ENCODE results near the gene LYPD1. TPM values are rescaled to one million over a fixed set of nuclear protein-coding genes. Genes with fewer than 3 reads are reported as not detected.

LYPD1 gene
- total RNA-seq, 1 donor from 2014 or later, result 0.64 TPM

GRCh38 chr2:132638313-132639040 lies 31.5 kb downstream of the LYPD1 start:
- DNase-seq (ENCODE audit: low read depth), result no peak

- DNase-seq (ENCODE audit: low read depth), result peak; percentile 23
Measured at GRCh38 chr2:132636346-132636745, 33.7 kb downstream of the LYPD1 start.

- DNase-seq (ENCODE audit: low read depth), result no peak
Measured at GRCh38 chr2:132633635-132634034, 36.4 kb downstream of the LYPD1 start.

- peak; percentile 30 for DNase-seq (ENCODE audit: low read depth)
Measured at GRCh38 chr2:132632000-132632649, 37.9 kb downstream of the LYPD1 start.

- no peak for DNase-seq (ENCODE audit: low read depth)
Measured at GRCh38 chr2:132627536-132627935, 42.5 kb downstream of the LYPD1 start.

- DNase-seq (ENCODE audit: low read depth), result peak; percentile 70
Measured at GRCh38 chr2:132623096-132623839, 46.7 kb downstream of the LYPD1 start.

- DNase-seq (ENCODE audit: low read depth), result peak; percentile 94
Measured at GRCh38 chr2:132621131-132621875, 48.7 kb downstream of the LYPD1 start.

- peak; percentile 51 for DNase-seq (ENCODE audit: low read depth)
Measured at GRCh38 chr2:132620115-132620514, 49.9 kb downstream of the LYPD1 start.

- DNase-seq (ENCODE audit: low read depth), result no peak
Measured at GRCh38 chr2:132618734-132619133, 51.3 kb downstream of the LYPD1 start.

- DNase-seq (ENCODE audit: low read depth), result no peak
Measured at GRCh38 chr2:132617989-132618388, 52.0 kb downstream of the LYPD1 start.

- no peak for DNase-seq (ENCODE audit: low read depth)
Measured at GRCh38 chr2:132615329-132616085, 54.5 kb downstream of the LYPD1 start.

GRCh38 chr2:132611719-132612118 lies 58.3 kb downstream of the LYPD1 start:
- no peak for DNase-seq (ENCODE audit: low read depth)

- no peak for DNase-seq (ENCODE audit: low read depth)
Measured at GRCh38 chr2:132609101-132609890, 60.7 kb downstream of the LYPD1 start.

- DNase-seq (ENCODE audit: low read depth), result peak; percentile 7
Measured at GRCh38 chr2:132608311-132608710, 61.7 kb downstream of the LYPD1 start.

GRCh38 chr2:132607426-132608090 lies 62.4 kb downstream of the LYPD1 start:
- DNase-seq (ENCODE audit: low read depth), result no peak

GRCh38 chr2:132606649-132607048 lies 63.4 kb downstream of the LYPD1 start:
- DNase-seq (ENCODE audit: low read depth), result no peak

GRCh38 chr2:132605236-132606180 lies 64.5 kb downstream of the LYPD1 start:
- DNase-seq (ENCODE audit: low read depth), result no peak

- DNase-seq (ENCODE audit: low read depth), result no peak
Measured at GRCh38 chr2:132604561-132604960, 65.4 kb downstream of the LYPD1 start.
